Measurements from ENCODE around the gene GNAS-AS1.

GRCh38 chr20:58794510-58795180 is 56.1 kb downstream of the GNAS-AS1 start:
- TF ChIP-seq POLR2A (IDR thresholded peaks at IDR 0.05), result no peak
- no peak for TF ChIP-seq CTCF (IDR thresholded peaks at IDR 0.05)
- no peak for TF ChIP-seq EP300 (IDR thresholded peaks at IDR 0.05)
- no peak for TF ChIP-seq POLR2AphosphoS5 (IDR thresholded peaks at IDR 0.05)
